EL (cell line): ENCODE data around the gene PPIL3.

Experiments used
- DNase-seq: peaks from one replicate; pipeline ENCODE4 v3.0.0-alpha.2; 2016

PPIL3 gene

DNA sequence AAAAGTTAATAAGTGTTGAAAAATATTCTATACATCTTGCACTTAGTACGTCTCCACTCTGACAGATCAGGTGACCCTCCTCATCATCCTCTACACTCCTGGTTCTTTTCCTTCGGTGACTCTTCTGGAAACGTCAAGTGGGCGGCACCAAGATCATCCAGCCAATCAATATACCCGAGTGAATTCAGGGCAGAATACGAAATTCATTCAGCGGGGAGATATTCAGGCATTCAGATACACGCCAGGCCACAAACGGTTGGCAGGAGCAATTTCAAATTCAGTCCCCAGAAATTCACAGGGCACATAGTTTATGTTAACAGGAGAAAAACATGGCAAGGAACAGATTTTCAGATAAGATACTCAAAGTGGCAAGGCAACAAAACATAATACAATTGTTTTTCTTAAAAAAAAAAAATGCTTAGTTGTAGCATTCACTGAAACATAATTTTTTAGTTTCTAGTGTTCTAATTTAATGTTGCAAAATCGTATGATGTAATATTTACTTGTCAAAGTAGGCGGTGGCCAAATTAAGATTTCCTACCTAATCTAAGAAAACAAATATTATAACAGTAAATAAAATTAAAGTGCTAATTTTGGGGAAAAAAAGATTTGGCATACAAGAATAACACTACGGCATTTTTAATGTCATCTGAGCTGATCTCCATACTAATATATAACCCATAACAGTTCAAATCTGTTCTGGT lies 28.6 kb downstream of the PPIL3 start:
- DNase-seq: no peak

DNA sequence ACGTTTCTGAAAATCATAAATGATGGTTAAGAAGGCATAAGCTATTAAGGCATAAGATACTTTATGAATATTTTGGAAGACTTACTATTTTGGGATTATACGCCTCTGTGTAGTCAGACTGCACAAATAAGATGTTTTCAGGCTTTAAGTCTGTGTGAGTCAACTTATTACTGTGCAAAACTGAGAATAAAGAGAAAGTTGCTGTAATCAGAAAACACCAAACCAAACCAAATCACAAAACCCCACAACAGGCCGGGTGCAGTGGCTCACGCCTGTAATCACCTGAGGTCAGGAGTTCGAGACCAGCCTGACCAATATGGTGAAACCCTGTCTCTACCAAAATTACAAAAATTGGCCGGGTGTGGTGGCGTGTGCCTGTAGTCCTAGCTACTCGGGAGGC lies 32.1 kb downstream of the PPIL3 start:
- DNase-seq: no peak

GRCh38 chr2:200852605-200853004 lies 36.3 kb downstream of the PPIL3 start:
- DNase-seq: no peak

DNA sequence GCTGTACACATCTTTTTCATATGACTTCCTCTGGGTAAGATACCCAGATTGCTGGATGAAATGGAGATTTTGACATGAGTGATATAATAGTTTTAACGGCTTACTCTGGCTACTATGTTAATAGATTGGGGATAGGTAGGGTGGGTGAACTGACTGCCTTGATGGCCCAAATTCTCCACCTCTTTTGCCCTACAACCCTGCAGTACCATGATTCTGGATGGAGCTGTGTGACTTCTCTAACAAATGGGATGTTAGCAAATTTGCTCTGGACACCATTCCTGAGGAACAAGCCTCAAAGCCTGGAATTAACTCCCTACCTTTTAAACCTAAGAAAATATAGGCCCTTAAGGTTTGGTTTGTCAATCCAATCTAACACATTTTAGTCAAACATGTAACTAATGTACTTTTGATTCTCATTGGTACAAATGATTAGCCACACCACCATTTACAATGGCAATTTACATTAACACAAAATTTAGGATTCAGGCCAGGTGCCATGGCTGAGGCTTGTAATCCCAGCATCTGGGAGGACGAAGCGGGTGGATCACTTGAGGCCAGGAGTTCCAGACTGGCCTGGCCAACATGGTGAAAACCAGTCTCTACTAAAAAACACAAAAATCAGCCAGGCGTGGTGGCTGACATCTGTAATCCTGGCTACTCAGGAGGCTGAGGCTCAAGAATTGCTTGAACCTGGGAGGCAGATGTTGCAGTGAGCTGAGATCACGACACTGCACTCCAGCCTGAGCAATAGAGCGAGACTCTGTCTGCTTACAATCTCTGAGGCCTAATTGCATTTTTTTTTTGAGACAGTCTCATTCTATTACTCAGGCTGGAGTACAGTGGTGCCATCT lies 37.3 kb downstream of the PPIL3 start:
- no peak for DNase-seq

GRCh38 chr2:200850512-200851256 lies 38.2 kb downstream of the PPIL3 start:
- DNase-seq: no peak

GRCh38 chr2:200847939-200848338 lies 40.9 kb downstream of the PPIL3 start:
- no peak for DNase-seq

DNA sequence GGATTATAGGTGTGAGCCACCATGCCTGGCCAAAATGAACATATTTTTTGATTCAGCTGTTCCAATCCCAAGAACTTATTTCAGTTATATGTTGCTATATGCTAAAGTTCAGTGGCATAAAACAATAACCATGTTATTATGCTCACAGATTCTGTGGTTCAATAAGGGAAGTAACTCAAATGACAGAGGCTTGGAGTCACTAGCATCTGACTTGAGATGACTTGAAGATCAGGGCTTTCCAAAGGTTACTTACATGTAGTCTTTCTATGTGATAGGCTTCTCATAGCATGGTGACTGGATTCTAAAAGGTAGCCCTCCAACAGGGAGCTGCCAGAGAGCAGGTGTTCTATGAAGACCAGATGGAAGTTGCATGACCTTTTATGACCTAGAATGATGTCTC lies 41.6 kb downstream of the PPIL3 start:
- no peak for DNase-seq

- no peak for DNase-seq
These were observed 43.1 kb downstream of the PPIL3 start for GRCh38 chr2:200845669-200846325.

- DNase-seq: no peak
These were observed 43.7 kb downstream of the PPIL3 start for GRCh38 chr2:200845194-200845593.

- no peak for DNase-seq
These were observed 44.6 kb downstream of the PPIL3 start for GRCh38 chr2:200843993-200844948.

- DNase-seq: no peak
These were observed 49.4 kb downstream of the PPIL3 start for GRCh38 chr2:200839513-200839912.

DNA sequence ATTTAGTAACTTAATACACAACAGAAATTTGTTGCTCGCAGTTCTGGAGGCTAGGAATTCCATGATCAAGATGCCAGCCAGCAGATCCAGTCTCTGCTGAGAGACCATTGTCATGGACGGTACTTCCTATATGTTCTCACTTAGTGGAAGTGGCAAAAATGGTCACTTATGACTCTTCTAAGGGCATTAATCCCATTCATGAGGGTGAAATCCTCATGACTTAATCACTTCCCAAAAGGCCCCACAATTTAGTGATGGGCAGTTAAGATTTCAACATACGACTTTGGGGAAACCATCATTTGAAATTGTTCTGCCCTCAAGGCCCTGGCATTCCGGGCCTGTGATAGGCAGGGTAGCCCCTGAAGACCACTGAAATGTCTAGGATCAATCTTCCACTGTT lies 54.2 kb downstream of the PPIL3 start:
- DNase-seq: no peak

DNA sequence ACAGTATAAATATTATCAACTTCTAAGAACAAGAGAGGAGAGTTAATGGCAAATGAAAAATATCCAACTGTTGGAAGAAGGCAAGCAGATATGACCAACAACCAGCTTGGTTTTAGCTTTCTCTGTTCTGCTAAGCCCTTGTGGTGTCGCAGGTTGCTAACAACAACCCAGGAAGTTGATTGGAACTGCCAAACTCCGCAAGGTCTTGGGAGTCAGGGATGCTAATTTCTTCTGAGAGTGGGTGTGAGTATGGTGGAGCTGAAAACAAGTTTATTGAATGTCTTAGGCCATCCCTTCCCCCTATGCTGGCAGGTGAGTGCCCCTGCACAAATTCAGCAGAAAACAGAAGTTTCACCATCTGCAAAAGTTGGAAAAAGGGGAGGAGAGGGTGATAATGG lies 59.6 kb downstream of the PPIL3 start:
- DNase-seq: no peak

DNA sequence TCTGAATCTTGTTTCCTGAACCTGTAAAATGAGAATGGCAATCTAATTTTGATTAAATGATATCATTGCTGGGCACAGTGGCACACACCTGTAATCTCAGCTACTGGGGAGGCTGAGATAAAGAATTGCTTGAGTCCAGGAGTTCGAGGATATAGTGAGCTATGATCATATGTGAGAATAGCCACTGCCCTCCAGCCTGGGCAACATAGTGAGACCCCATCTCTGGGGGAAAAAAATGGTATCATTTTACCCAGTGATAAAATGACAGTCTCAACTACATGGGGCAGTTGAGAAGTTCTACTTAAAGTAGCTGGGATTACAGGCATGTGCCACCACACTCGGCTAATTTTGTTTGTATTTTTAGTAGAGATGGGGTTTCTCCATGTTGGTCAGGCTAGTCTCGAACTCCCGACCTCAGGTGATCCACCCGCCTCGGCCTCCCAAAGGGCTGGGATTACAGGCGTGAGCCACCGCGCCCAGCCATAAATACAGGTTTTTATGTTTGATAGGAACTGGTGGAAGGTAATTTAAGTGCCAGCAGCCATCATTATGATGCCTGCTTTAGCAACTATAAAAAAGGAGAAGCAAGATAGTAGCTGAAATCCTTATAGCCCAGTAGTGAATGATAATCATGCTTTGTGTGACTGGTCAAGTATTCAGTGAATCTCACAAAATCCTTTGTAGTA lies 60.2 kb downstream of the PPIL3 start:
- no peak for DNase-seq

DNA sequence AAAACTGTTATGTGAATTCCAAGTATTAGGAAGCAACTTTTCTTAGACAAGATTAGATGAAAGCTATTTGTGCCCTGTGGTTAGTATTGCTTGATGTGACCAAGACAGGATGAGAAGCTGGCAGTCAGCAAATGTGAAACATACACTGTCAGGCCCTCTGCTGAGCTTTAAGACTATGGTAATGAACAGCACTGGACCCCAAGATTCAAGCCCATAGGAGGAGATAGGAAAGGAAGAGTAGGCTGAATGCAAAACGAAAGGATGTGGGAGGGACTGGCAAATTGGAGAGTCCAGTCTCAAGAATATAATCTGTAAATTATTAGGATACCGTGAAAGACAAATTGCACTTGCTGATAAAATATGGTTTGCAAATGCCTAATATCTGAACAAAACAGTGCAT lies 60.8 kb downstream of the PPIL3 start:
- DNase-seq: no peak

DNA sequence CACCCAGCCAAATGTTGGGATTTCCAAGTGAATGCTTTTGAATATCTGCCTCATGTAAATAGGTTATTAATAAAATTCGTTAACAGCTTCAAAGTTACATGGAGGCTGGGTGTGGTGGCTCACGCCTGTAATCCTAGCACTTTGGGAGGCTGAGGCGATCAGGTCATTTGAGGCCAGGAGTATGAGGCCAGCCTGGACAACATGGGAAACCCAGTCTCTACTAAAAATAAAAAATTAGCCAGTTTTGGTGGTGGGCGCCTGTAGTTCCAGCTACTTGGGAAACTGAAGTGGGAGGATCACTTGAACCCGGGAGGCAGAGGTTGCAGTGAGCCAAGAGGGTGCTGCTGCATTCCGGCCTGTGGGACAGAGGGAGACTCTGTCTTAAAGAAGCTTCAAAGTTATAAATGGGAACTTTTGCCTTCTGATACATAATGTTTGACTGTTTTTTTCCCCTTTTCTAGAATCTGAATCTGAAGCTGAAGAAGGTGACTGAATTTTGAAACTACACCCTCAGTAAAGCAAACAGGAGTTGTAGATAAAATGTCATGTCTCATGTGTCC lies 67.1 kb downstream of the PPIL3 start:
- DNase-seq: no peak
